ENCODE data around the gene SNRPA1. TPM values are rescaled to one million over a fixed set of nuclear protein-coding genes. Genes with fewer than 3 reads are reported as not detected.

The SNRPA1 gene
- total and polyA plus RNA-seq, 2 of the 13 experiments (the other 11 are each of a cell fraction or from before 2014, with no cell fraction given): 41.2 to 108 TPM

DNA sequence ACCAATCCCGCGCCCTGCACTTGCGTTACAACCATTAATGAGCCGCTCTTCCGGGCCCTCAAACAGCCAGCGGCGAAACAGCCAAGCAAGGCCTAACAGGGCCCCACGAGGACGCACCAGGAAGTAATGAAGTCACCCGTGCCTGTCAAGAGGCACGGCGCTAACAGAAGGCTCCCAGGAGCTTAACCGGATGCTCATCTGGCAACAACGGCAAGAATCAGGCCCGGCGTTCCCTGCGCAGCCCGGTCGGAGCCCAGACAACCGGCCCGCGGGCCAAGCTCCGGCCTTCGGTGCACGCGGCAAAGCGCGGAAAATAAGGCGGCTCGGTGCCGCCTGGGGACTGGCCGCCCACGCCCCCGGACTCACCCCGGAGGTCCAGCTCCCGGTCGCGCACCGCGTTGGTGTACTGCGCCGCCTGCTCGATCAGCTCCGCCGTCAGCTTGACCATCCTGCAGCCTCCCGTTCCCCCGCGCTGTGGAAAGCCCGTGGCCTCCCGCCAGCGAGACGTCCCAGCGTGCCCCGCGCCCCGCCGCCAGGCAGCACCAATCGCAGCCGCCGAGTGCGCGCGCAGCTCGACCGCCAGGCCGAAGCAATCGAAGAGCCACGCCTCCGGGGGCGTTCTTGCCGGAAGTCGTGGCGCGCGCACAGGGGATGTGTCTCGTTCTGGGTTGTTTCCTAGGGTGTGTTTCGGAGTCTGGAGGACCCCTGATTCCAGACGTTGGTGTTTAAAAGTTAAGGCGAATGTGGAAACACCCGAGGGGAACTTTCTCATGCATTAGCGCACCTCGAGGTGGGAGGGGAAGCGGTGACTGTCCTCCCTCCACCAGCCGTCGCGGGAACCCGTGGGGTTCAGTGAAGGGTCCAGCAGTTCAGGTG is at the start of gene SNRPA1 (continued):
- TF ChIP-seq, protein P1, sequence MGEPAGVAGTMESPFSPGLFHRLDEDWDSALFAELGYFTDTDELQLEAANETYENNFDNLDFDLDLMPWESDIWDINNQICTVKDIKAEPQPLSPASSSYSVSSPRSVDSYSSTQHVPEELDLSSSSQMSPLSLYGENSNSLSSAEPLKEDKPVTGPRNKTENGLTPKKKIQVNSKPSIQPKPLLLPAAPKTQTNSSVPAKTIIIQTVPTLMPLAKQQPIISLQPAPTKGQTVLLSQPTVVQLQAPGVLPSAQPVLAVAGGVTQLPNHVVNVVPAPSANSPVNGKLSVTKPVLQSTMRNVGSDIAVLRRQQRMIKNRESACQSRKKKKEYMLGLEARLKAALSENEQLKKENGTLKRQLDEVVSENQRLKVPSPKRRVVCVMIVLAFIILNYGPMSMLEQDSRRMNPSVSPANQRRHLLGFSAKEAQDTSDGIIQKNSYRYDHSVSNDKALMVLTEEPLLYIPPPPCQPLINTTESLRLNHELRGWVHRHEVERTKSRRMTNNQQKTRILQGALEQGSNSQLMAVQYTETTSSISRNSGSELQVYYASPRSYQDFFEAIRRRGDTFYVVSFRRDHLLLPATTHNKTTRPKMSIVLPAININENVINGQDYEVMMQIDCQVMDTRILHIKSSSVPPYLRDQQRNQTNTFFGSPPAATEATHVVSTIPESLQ (CRISPR knock-in tag; conservative IDR thresholded peaks at IDR 0.05): no peak
- TF ChIP-seq PRMT3 (CRISPR knock-in tag; IDR thresholded peaks at IDR 0.05; ENCODE audit: borderline replicate concordance, low read depth) (no peak), ZNF557 (CRISPR knock-in tag; IDR thresholded peaks at IDR 0.05) (no peak), NR2F1 (CRISPR knock-in tag; IDR thresholded peaks at IDR 0.05) (0 out of 4 replicates have a peak, but pooled peaks of 1 of the 2 experiments have one; percentile 11), MED13 (CRISPR knock-in tag; IDR thresholded peaks at IDR 0.05) (0 out of 2 replicates have a peak, but pooled peaks have one; percentile 16), PPARG (CRISPR knock-in tag; conservative IDR thresholded peaks at IDR 0.05) (no peak; the same call in 1 of the 2 replicates), LCORL (IDR thresholded peaks at IDR 0.05) (no peak), LCORL (CRISPR knock-in tag; IDR thresholded peaks at IDR 0.05) (peak; percentile 55), ZNF124 (CRISPR knock-in tag; IDR thresholded peaks at IDR 0.05) (peak; percentile 77), SOX13 (IDR thresholded peaks at IDR 0.05) (no peak), SOX13 (CRISPR knock-in tag; conservative IDR thresholded peaks at IDR 0.05 in 1 of 2, IDR thresholded peaks at IDR 0.05 in 1 of 2) (peak in 1 of 2 experiments; percentile 59; a peak in 1 of 4 replicates), ZNF768 (CRISPR knock-in tag; IDR thresholded peaks at IDR 0.05) (peak; percentile 70), NCOA1 (CRISPR knock-in tag; IDR thresholded peaks at IDR 0.05) (peak; percentile 96)
- TF ChIP-seq, protein P2, sequence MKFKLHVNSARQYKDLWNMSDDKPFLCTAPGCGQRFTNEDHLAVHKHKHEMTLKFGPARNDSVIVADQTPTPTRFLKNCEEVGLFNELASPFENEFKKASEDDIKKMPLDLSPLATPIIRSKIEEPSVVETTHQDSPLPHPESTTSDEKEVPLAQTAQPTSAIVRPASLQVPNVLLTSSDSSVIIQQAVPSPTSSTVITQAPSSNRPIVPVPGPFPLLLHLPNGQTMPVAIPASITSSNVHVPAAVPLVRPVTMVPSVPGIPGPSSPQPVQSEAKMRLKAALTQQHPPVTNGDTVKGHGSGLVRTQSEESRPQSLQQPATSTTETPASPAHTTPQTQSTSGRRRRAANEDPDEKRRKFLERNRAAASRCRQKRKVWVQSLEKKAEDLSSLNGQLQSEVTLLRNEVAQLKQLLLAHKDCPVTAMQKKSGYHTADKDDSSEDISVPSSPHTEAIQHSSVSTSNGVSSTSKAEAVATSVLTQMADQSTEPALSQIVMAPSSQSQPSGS (CRISPR knock-in tag; IDR thresholded peaks at IDR 0.05): peak; percentile 78; the same call in 1 of the 2 replicates
- TF ChIP-seq, protein P3, sequence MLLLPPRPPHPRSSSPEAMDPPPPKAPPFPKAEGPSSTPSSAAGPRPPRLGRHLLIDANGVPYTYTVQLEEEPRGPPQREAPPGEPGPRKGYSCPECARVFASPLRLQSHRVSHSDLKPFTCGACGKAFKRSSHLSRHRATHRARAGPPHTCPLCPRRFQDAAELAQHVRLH (CRISPR knock-in tag; IDR thresholded peaks at IDR 0.05; ENCODE audit: borderline replicate concordance, low read depth): peak; percentile 86
- TF ChIP-seq, protein P4, sequence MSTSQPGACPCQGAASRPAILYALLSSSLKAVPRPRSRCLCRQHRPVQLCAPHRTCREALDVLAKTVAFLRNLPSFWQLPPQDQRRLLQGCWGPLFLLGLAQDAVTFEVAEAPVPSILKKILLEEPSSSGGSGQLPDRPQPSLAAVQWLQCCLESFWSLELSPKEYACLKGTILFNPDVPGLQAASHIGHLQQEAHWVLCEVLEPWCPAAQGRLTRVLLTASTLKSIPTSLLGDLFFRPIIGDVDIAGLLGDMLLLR (CRISPR knock-in tag; IDR thresholded peaks at IDR 0.05): peak; percentile 76
- TF ChIP-seq, protein P5, sequence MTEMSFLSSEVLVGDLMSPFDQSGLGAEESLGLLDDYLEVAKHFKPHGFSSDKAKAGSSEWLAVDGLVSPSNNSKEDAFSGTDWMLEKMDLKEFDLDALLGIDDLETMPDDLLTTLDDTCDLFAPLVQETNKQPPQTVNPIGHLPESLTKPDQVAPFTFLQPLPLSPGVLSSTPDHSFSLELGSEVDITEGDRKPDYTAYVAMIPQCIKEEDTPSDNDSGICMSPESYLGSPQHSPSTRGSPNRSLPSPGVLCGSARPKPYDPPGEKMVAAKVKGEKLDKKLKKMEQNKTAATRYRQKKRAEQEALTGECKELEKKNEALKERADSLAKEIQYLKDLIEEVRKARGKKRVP (CRISPR knock-in tag; IDR thresholded peaks at IDR 0.05): peak in 1 of 2 experiments; percentile 70; a peak in 2 of 4 replicates
- TF ChIP-seq, protein P6, sequence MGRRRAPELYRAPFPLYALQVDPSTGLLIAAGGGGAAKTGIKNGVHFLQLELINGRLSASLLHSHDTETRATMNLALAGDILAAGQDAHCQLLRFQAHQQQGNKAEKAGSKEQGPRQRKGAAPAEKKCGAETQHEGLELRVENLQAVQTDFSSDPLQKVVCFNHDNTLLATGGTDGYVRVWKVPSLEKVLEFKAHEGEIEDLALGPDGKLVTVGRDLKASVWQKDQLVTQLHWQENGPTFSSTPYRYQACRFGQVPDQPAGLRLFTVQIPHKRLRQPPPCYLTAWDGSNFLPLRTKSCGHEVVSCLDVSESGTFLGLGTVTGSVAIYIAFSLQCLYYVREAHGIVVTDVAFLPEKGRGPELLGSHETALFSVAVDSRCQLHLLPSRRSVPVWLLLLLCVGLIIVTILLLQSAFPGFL (CRISPR knock-in tag; IDR thresholded peaks at IDR 0.05): no peak

Measured in HepG2 (cell line).